ENCODE data around the gene PAPPA2. TPM values are rescaled to one million over a fixed set of nuclear protein-coding genes. Genes with fewer than 3 reads are reported as not detected.

Gene PAPPA2
- total RNA-seq, 1 donor from 2014 or later = not detected

GRCh38 chr1:176741181-176741580, 278.2 kb downstream of the PAPPA2 start:
- DNase-seq (no peak), ATAC-seq (ENCODE audit: low read depth) (no peak)
- POLR2A ChIA-PET = no interaction called here
- no peaks in the 10 kb centered on the region for H3K4me1 Mint-ChIP-seq
- H3K36me3 Mint-ChIP-seq (ENCODE audit: low read depth) = no peaks in the 10 kb centered on the region
- intact Hi-C loops (cut with micrococcal nuclease) = no loop called here
- no peak for TF ChIP-seq CTCF (IDR thresholded peaks at IDR 0.05)
- CTCF ChIA-PET = no interaction called here
- no peak overlapping the region for H3K27ac Mint-ChIP-seq
- no peak overlapping the region for H3K4me3 Mint-ChIP-seq
- peaks cover 7% of the 10 kb centered on the region for H3K27me3 Mint-ChIP-seq
- H3K9me3 Mint-ChIP-seq = no peaks in the 10 kb centered on the region

- no peaks in the 10 kb centered on the region for H3K4me1 Mint-ChIP-seq
- no peak overlapping the region for H3K4me3 Mint-ChIP-seq
- TF ChIP-seq CTCF (IDR thresholded peaks at IDR 0.05) = no peak
- ChIA-PET CTCF (no interaction called here), POLR2A (no interaction called here)
- H3K27ac Mint-ChIP-seq = no peak overlapping the region
- DNase-seq (no peak), ATAC-seq (ENCODE audit: low read depth) (no peak)
- intact Hi-C loops (cut with micrococcal nuclease) = no loop called here
- peaks cover 2% of the 10 kb centered on the region for H3K9me3 Mint-ChIP-seq
- H3K36me3 Mint-ChIP-seq (ENCODE audit: low read depth) = no peaks in the 10 kb centered on the region
- peaks cover 9% of the 10 kb centered on the region for H3K27me3 Mint-ChIP-seq
Observed at GRCh38 chr1:176742322-176742721, 279.3 kb downstream of the PAPPA2 start.

- ChIA-PET CTCF (no interaction called here), POLR2A (no interaction called here)
- peaks cover 13% of the 10 kb centered on the region for H3K27me3 Mint-ChIP-seq
- TF ChIP-seq CTCF (IDR thresholded peaks at IDR 0.05) = no peak
- H3K9me3 Mint-ChIP-seq = peaks cover 2% of the 10 kb centered on the region
- ATAC-seq (ENCODE audit: low read depth) (no peak), DNase-seq (no peak)
- H3K4me1 Mint-ChIP-seq = no peaks in the 10 kb centered on the region
- intact Hi-C loops (cut with micrococcal nuclease) = no loop called here
- no peak overlapping the region for H3K27ac Mint-ChIP-seq
- H3K4me3 Mint-ChIP-seq = no peak overlapping the region
- H3K36me3 Mint-ChIP-seq (ENCODE audit: low read depth) = no peaks in the 10 kb centered on the region
Observed at GRCh38 chr1:176744142-176744541, 281.2 kb downstream of the PAPPA2 start.

GRCh38 chr1:176745945-176746344, 283.0 kb downstream of the PAPPA2 start:
- Mint-ChIP-seq H3K9me3 (peaks cover 2% of the 10 kb centered on the region), H3K4me3 (no peak overlapping the region), H3K27me3 (peaks cover 11% of the 10 kb centered on the region), H3K36me3 (ENCODE audit: low read depth) (no peaks in the 10 kb centered on the region), H3K27ac (no peak overlapping the region), H3K4me1 (no peaks in the 10 kb centered on the region)
- intact Hi-C loops (cut with micrococcal nuclease) = no loop called here
- no peak for DNase-seq
- no peak for ATAC-seq (ENCODE audit: low read depth)
- ChIA-PET POLR2A (no interaction called here), CTCF (no interaction called here)
- no peak for TF ChIP-seq CTCF (IDR thresholded peaks at IDR 0.05)

GRCh38 chr1:176752505-176752904, 289.5 kb downstream of the PAPPA2 start:
- Mint-ChIP-seq H3K36me3 (ENCODE audit: low read depth) (no peaks in the 10 kb centered on the region), H3K4me1 (no peaks in the 10 kb centered on the region), H3K27ac (no peak overlapping the region), H3K9me3 (no peaks in the 10 kb centered on the region), H3K4me3 (no peak overlapping the region), H3K27me3 (peaks cover 4% of the 10 kb centered on the region)
- ChIA-PET POLR2A (no interaction called here), CTCF (no interaction called here)
- no peak for TF ChIP-seq CTCF (IDR thresholded peaks at IDR 0.05)
- intact Hi-C loops (cut with micrococcal nuclease) = no loop called here
- DNase-seq (no peak), ATAC-seq (ENCODE audit: low read depth) (no peak)
